ENCODE measurements around the gene RPS6KA2.

Gene RPS6KA2

GRCh38 chr6:166654573-166654972 is 27.5 kb upstream of the RPS6KA2 start:
- Histone ChIP-seq H3K4me1 (ENCODE audit: control insufficient read depth, insufficient read depth, low read length) (peaks cover 8% of the 10 kb centered on the region), H3K4me3 (ENCODE audit: low read length) (no peak overlapping the region), H3K27me3 (ENCODE audit: control insufficient read depth, insufficient read depth, low read length) (peaks cover 25% of the 10 kb centered on the region), H3K9me3 (ENCODE audit: control insufficient read depth, low read length) (no peaks in the 10 kb centered on the region), H3K36me3 (ENCODE audit: control insufficient read depth, insufficient read depth, low read length) (no peaks in the 10 kb centered on the region), H3K9ac (ENCODE audit: low read length) (no peak overlapping the region)

- Histone ChIP-seq H3K36me3 (ENCODE audit: control insufficient read depth, insufficient read depth, low read length) (no peaks in the 10 kb centered on the region), H3K9me3 (ENCODE audit: control insufficient read depth, low read length) (no peaks in the 10 kb centered on the region), H3K9ac (ENCODE audit: low read length) (no peak overlapping the region), H3K4me3 (ENCODE audit: low read length) (no peak overlapping the region), H3K4me1 (ENCODE audit: control insufficient read depth, insufficient read depth, low read length) (peaks cover 8% of the 10 kb centered on the region), H3K27me3 (ENCODE audit: control insufficient read depth, insufficient read depth, low read length) (peaks cover 19% of the 10 kb centered on the region)
These were observed 26.5 kb upstream of the RPS6KA2 start for GRCh38 chr6:166653639-166653941.

GRCh38 chr6:166650824-166651807 is 24.1 kb upstream of the RPS6KA2 start:
- Histone ChIP-seq H3K36me3 (ENCODE audit: control insufficient read depth, insufficient read depth, low read length) (no peaks in the 10 kb centered on the region), H3K9ac (ENCODE audit: low read length) (no peak overlapping the region), H3K27me3 (ENCODE audit: control insufficient read depth, insufficient read depth, low read length) (peaks cover 8% of the 10 kb centered on the region), H3K4me1 (ENCODE audit: control insufficient read depth, insufficient read depth, low read length) (no peaks in the 10 kb centered on the region), H3K9me3 (ENCODE audit: control insufficient read depth, low read length) (no peaks in the 10 kb centered on the region), H3K4me3 (ENCODE audit: low read length) (no peak overlapping the region)

- H3K9me3 ChIP-seq (ENCODE audit: control insufficient read depth, low read length), result no peaks in the 10 kb centered on the region
- no peaks in the 10 kb centered on the region for H3K27me3 ChIP-seq (ENCODE audit: control insufficient read depth, insufficient read depth, low read length)
- H3K4me1 ChIP-seq (ENCODE audit: control insufficient read depth, insufficient read depth, low read length), result no peaks in the 10 kb centered on the region
- no peak overlapping the region for H3K4me3 ChIP-seq (ENCODE audit: low read length)
- H3K9ac ChIP-seq (ENCODE audit: low read length), result no peak overlapping the region
- no peaks in the 10 kb centered on the region for H3K36me3 ChIP-seq (ENCODE audit: control insufficient read depth, insufficient read depth, low read length)
These were observed 23.0 kb upstream of the RPS6KA2 start for GRCh38 chr6:166650047-166650446.

GRCh38 chr6:166648846-166649245 is 21.8 kb upstream of the RPS6KA2 start:
- no peaks in the 10 kb centered on the region for H3K36me3 ChIP-seq (ENCODE audit: control insufficient read depth, insufficient read depth, low read length)
- no peak overlapping the region for H3K4me3 ChIP-seq (ENCODE audit: low read length)
- H3K9me3 ChIP-seq (ENCODE audit: control insufficient read depth, low read length), result no peaks in the 10 kb centered on the region
- H3K27me3 ChIP-seq (ENCODE audit: control insufficient read depth, insufficient read depth, low read length), result no peaks in the 10 kb centered on the region
- no peaks in the 10 kb centered on the region for H3K4me1 ChIP-seq (ENCODE audit: control insufficient read depth, insufficient read depth, low read length)
- H3K9ac ChIP-seq (ENCODE audit: low read length), result no peak overlapping the region

GRCh38 chr6:166647896-166648295 is 20.8 kb upstream of the RPS6KA2 start:
- H3K36me3 ChIP-seq (ENCODE audit: control insufficient read depth, insufficient read depth, low read length), result no peaks in the 10 kb centered on the region
- H3K4me3 ChIP-seq (ENCODE audit: low read length), result no peak overlapping the region
- H3K9ac ChIP-seq (ENCODE audit: low read length), result no peak overlapping the region

GRCh38 chr6:166646716-166647115 is 19.7 kb upstream of the RPS6KA2 start:
- Histone ChIP-seq H3K4me3 (ENCODE audit: low read length) (no peak overlapping the region), H3K9ac (ENCODE audit: low read length) (no peak overlapping the region)

More at GRCh38 chr6:166647896-166648295, 20.8 kb upstream of the RPS6KA2 start:
- peaks cover 4% of the 10 kb centered on the region for H3K9me3 ChIP-seq (ENCODE audit: control insufficient read depth, low read length)
- no peaks in the 10 kb centered on the region for H3K27me3 ChIP-seq (ENCODE audit: control insufficient read depth, insufficient read depth, low read length)
- H3K4me1 ChIP-seq (ENCODE audit: control insufficient read depth, insufficient read depth, low read length), result no peaks in the 10 kb centered on the region

GRCh38 chr6:166645896-166646295 is 18.8 kb upstream of the RPS6KA2 start:
- H3K4me1 ChIP-seq (ENCODE audit: control insufficient read depth, insufficient read depth, low read length), result peaks cover under 1% of the 10 kb centered on the region
- H3K36me3 ChIP-seq (ENCODE audit: control insufficient read depth, insufficient read depth, low read length), result no peaks in the 10 kb centered on the region

More at GRCh38 chr6:166646716-166647115, 19.7 kb upstream of the RPS6KA2 start:
- no peaks in the 10 kb centered on the region for H3K36me3 ChIP-seq (ENCODE audit: control insufficient read depth, insufficient read depth, low read length)
- H3K4me1 ChIP-seq (ENCODE audit: control insufficient read depth, insufficient read depth, low read length), result no peaks in the 10 kb centered on the region
- H3K27me3 ChIP-seq (ENCODE audit: control insufficient read depth, insufficient read depth, low read length), result no peaks in the 10 kb centered on the region
- peaks cover 4% of the 10 kb centered on the region for H3K9me3 ChIP-seq (ENCODE audit: control insufficient read depth, low read length)

GRCh38 chr6:166644681-166645080 is 17.6 kb upstream of the RPS6KA2 start:
- Histone ChIP-seq H3K9ac (ENCODE audit: low read length) (no peak overlapping the region), H3K4me3 (ENCODE audit: low read length) (no peak overlapping the region), H3K4me1 (ENCODE audit: control insufficient read depth, insufficient read depth, low read length) (peaks cover 7% of the 10 kb centered on the region), H3K36me3 (ENCODE audit: control insufficient read depth, insufficient read depth, low read length) (no peaks in the 10 kb centered on the region), H3K9me3 (ENCODE audit: control insufficient read depth, low read length) (peaks cover 4% of the 10 kb centered on the region), H3K27me3 (ENCODE audit: control insufficient read depth, insufficient read depth, low read length) (no peaks in the 10 kb centered on the region)

More at GRCh38 chr6:166645896-166646295, 18.8 kb upstream of the RPS6KA2 start:
- Histone ChIP-seq H3K9ac (ENCODE audit: low read length) (no peak overlapping the region), H3K9me3 (ENCODE audit: control insufficient read depth, low read length) (peaks cover 4% of the 10 kb centered on the region), H3K27me3 (ENCODE audit: control insufficient read depth, insufficient read depth, low read length) (no peaks in the 10 kb centered on the region), H3K4me3 (ENCODE audit: low read length) (no peak overlapping the region)

- Histone ChIP-seq H3K4me3 (ENCODE audit: low read length) (no peak overlapping the region), H3K9ac (ENCODE audit: low read length) (no peak overlapping the region), H3K4me1 (ENCODE audit: control insufficient read depth, insufficient read depth, low read length) (peaks cover 7% of the 10 kb centered on the region), H3K27me3 (ENCODE audit: control insufficient read depth, insufficient read depth, low read length) (no peaks in the 10 kb centered on the region), H3K9me3 (ENCODE audit: control insufficient read depth, low read length) (peaks cover 4% of the 10 kb centered on the region), H3K36me3 (ENCODE audit: control insufficient read depth, insufficient read depth, low read length) (no peaks in the 10 kb centered on the region)
These were observed 17.0 kb upstream of the RPS6KA2 start for GRCh38 chr6:166643891-166644590.

GRCh38 chr6:166642646-166643045 is 15.6 kb upstream of the RPS6KA2 start:
- H3K27me3 ChIP-seq (ENCODE audit: control insufficient read depth, insufficient read depth, low read length), result no peaks in the 10 kb centered on the region
- no peaks in the 10 kb centered on the region for H3K36me3 ChIP-seq (ENCODE audit: control insufficient read depth, insufficient read depth, low read length)
- no peak overlapping the region for H3K4me3 ChIP-seq (ENCODE audit: low read length)
- peaks cover 7% of the 10 kb centered on the region for H3K4me1 ChIP-seq (ENCODE audit: control insufficient read depth, insufficient read depth, low read length)
- H3K9me3 ChIP-seq (ENCODE audit: control insufficient read depth, low read length), result peaks cover 4% of the 10 kb centered on the region
- no peak overlapping the region for H3K9ac ChIP-seq (ENCODE audit: low read length)

- Histone ChIP-seq H3K9ac (ENCODE audit: low read length) (no peak overlapping the region), H3K9me3 (ENCODE audit: control insufficient read depth, low read length) (peaks cover 4% of the 10 kb centered on the region), H3K27me3 (ENCODE audit: control insufficient read depth, insufficient read depth, low read length) (no peaks in the 10 kb centered on the region), H3K4me3 (ENCODE audit: low read length) (no peak overlapping the region), H3K4me1 (ENCODE audit: control insufficient read depth, insufficient read depth, low read length) (peaks cover 17% of the 10 kb centered on the region), H3K36me3 (ENCODE audit: control insufficient read depth, insufficient read depth, low read length) (no peaks in the 10 kb centered on the region)
These were observed 13.4 kb upstream of the RPS6KA2 start for GRCh38 chr6:166640342-166641043.
